Measurements from ENCODE around the gene SLC19A1. TPM values are rescaled to one million over a fixed set of nuclear protein-coding genes. Genes with fewer than 3 reads are reported as not detected.

SLC19A1 gene
- total and polyA plus RNA-seq, 2 donors from 2014 or later: 5.1 to 7.2 TPM

- Histone ChIP-seq H3K9ac (ENCODE audit: low read length in 3 of 3) (no peak overlapping the region), H3K9me3 (ENCODE audit: control insufficient read depth in 2 of 3, insufficient read depth in 1 of 3, low read length in 3 of 3) (no peaks in the 10 kb centered on the region), H3K27me3 (ENCODE audit: control insufficient read depth, insufficient read depth, low read length) (no peaks in the 10 kb centered on the region), H3K4me3 (ENCODE audit: low read length in 3 of 3) (no peak overlapping the region), H3K36me3 (ENCODE audit: control insufficient read depth in 2 of 3, insufficient read depth in 3 of 3, low read length in 3 of 3) (no peaks in the 10 kb centered on the region), H3K27ac (ENCODE audit: low read depth in 2 of 2, low read length in 2 of 2) (no peak overlapping the region), H3K4me1 (ENCODE audit: control insufficient read depth in 2 of 3, insufficient read depth in 2 of 3, low read depth in 1 of 3, low read length in 3 of 3) (no peaks in the 10 kb centered on the region)
- DNase-seq (no peak), FAIRE-seq (no peak)
- no peak for TF ChIP-seq CTCF (IDR thresholded peaks at IDR 0.05; ENCODE audit: borderline replicate concordance, extremely low read depth, insufficient read depth)
- intact Hi-C loops (cut with DNase I): no loop called here
These were observed 30.7 kb upstream of the SLC19A1 start for GRCh38 chr21:45572783-45573451.

- H3K36me3 ChIP-seq (ENCODE audit: control insufficient read depth in 2 of 3, insufficient read depth in 3 of 3, low read length in 3 of 3): no peaks in the 10 kb centered on the region
- FAIRE-seq (no peak), DNase-seq (peak in 2 of 5 donors; percentile 30 to 33)
- H3K9me3 ChIP-seq (ENCODE audit: control insufficient read depth in 2 of 3, insufficient read depth in 1 of 3, low read length in 3 of 3): no peaks in the 10 kb centered on the region
- no peak overlapping the region for H3K9ac ChIP-seq (ENCODE audit: low read length in 3 of 3)
- H3K4me3 ChIP-seq (ENCODE audit: low read length in 3 of 3): no peak overlapping the region
- intact Hi-C loops (cut with DNase I): no loop called here
- H3K27ac ChIP-seq (ENCODE audit: low read depth in 2 of 2, low read length in 2 of 2): no peak overlapping the region
- no peaks in the 10 kb centered on the region for H3K27me3 ChIP-seq (ENCODE audit: control insufficient read depth, insufficient read depth, low read length)
- H3K4me1 ChIP-seq (ENCODE audit: control insufficient read depth in 2 of 3, insufficient read depth in 2 of 3, low read depth in 1 of 3, low read length in 3 of 3): no peaks in the 10 kb centered on the region
- no peak for TF ChIP-seq CTCF (IDR thresholded peaks at IDR 0.05; ENCODE audit: borderline replicate concordance, extremely low read depth, insufficient read depth)
These were observed 30.0 kb upstream of the SLC19A1 start for GRCh38 chr21:45572231-45572630.

- TF ChIP-seq CTCF (IDR thresholded peaks at IDR 0.05; ENCODE audit: borderline replicate concordance, extremely low read depth, insufficient read depth): no peak
- Histone ChIP-seq H3K9ac (ENCODE audit: low read length in 3 of 3) (no peak overlapping the region), H3K27ac (ENCODE audit: low read depth in 2 of 2, low read length in 2 of 2) (no peak overlapping the region), H3K27me3 (ENCODE audit: control insufficient read depth, insufficient read depth, low read length) (no peaks in the 10 kb centered on the region), H3K9me3 (ENCODE audit: control insufficient read depth in 2 of 3, insufficient read depth in 1 of 3, low read length in 3 of 3) (no peaks in the 10 kb centered on the region), H3K4me1 (ENCODE audit: control insufficient read depth in 2 of 3, insufficient read depth in 2 of 3, low read depth in 1 of 3, low read length in 3 of 3) (no peaks in the 10 kb centered on the region), H3K4me3 (ENCODE audit: low read length in 3 of 3) (no peak overlapping the region), H3K36me3 (ENCODE audit: control insufficient read depth in 2 of 3, insufficient read depth in 3 of 3, low read length in 3 of 3) (no peaks in the 10 kb centered on the region)
- intact Hi-C loops (cut with DNase I): no loop called here
- FAIRE-seq (no peak), DNase-seq (peak in 2 of 5 donors; percentile 9 to 32)
These were observed 29.4 kb upstream of the SLC19A1 start for GRCh38 chr21:45571641-45572040.

All from kidney (tissue), 14 donors.